Stimulated activated CD8-positive, alpha-beta memory T cell treated with anti-CD3 and anti-CD28 coated beads, Interleukin-12 subunit alpha, Interleukin-12 subunit beta, amount 100 ng/mL, for 4 hours (primary cell): ENCODE data around the gene ZP1.

Experiments
- DNase-seq: peaks from one replicate; pipeline ENCODE4 v3.0.0-alpha.2; 2020; ENCODE audit warnings: low read depth

Gene ZP1

GRCh38 chr11:60859616-60860250 lies 7.6 kb upstream of the ZP1 start:
- no peak for DNase-seq

- no peak for DNase-seq
Observed at GRCh38 chr11:60860943-60861342, 6.4 kb upstream of the ZP1 start.

- DNase-seq: no peak
Observed at GRCh38 chr11:60862171-60862570, 5.2 kb upstream of the ZP1 start.

- no peak for DNase-seq
Observed at GRCh38 chr11:60863550-60864521, 3.5 kb upstream of the ZP1 start.

GRCh38 chr11:60864856-60865513 lies 2.4 kb upstream of the ZP1 start:
- DNase-seq: no peak

- DNase-seq: no peak
Observed at GRCh38 chr11:60867871-60868681, 734 bp downstream of the ZP1 start.

GRCh38 chr11:60868682-60869450 lies 1.5 kb downstream of the ZP1 start:
- no peak for DNase-seq

- DNase-seq: no peak
Observed at GRCh38 chr11:60869451-60869825, 2.1 kb downstream of the ZP1 start.

- DNase-seq: no peak
Observed at GRCh38 chr11:60870276-60870675, 2.9 kb downstream of the ZP1 start.

GRCh38 chr11:60870733-60871377 lies 3.5 kb downstream of the ZP1 start:
- no peak for DNase-seq

- no peak for DNase-seq
Observed at GRCh38 chr11:60871378-60872061, 4.2 kb downstream of the ZP1 start.

- no peak for DNase-seq
Observed at GRCh38 chr11:60872124-60872960, 5.0 kb downstream of the ZP1 start.

GRCh38 chr11:60872961-60873524 lies 5.7 kb downstream of the ZP1 start:
- no peak for DNase-seq

GRCh38 chr11:60873533-60873932 lies 6.2 kb downstream of the ZP1 start:
- no peak for DNase-seq

GRCh38 chr11:60874421-60875365 lies 7.4 kb downstream of the ZP1 start:
- DNase-seq: no peak

- no peak for DNase-seq
Observed at GRCh38 chr11:60875366-60876167, 8.2 kb downstream of the ZP1 start.

GRCh38 chr11:60876168-60876485 lies 8.8 kb downstream of the ZP1 start:
- DNase-seq: no peak
